Measurements from ENCODE around the gene GMDS. TPM values are rescaled to one million over a fixed set of nuclear protein-coding genes. Genes with fewer than 3 reads are reported as not detected.

The GMDS gene
- total RNA-seq, 1 experiment from 2014 or later: 31.1 TPM

- Mint-ChIP-seq H3K4me3 (ENCODE audit: unreplicated experiment) (no peak overlapping the region), H3K27ac (ENCODE audit: unreplicated experiment) (no peak overlapping the region), H3K9me3 (ENCODE audit: unreplicated experiment) (no peaks in the 10 kb centered on the region), H3K27me3 (ENCODE audit: insufficient read depth, unreplicated experiment) (no peaks in the 10 kb centered on the region), H3K36me3 (ENCODE audit: insufficient read depth, unreplicated experiment) (no peaks in the 10 kb centered on the region), H3K4me1 (ENCODE audit: low read depth, unreplicated experiment) (peaks cover 2% of the 10 kb centered on the region)
- Histone ChIP-seq H3K27me3 (replicated peaks; ENCODE audit: control insufficient read depth, insufficient read depth, low read length) (no peaks in the 10 kb centered on the region), H3K4me1 (no peaks in the 10 kb centered on the region), H3K36me3 (ENCODE audit: control insufficient read depth, insufficient read depth, low read length) (no peaks in the 10 kb centered on the region), H3K9me3 (no peaks in the 10 kb centered on the region), H3K4me3 (ENCODE audit: low read depth, low read length) (no peak overlapping the region)
- intact Hi-C loops (cut with micrococcal nuclease; ENCODE audit: unreplicated experiment): no loop called here
- POLR2A ChIA-PET: no interaction called here
- CTCF ChIA-PET: interaction anchor here (0.7 kb wide), 1 partner anchor 558 kb away, joined by 3 read pairs; no protein-coding TSS in a partner anchor
- no TSS peak for BruUV-seq (replicated peaks)
- no peak for TF ChIP-seq CTCF (IDR thresholded peaks at IDR 0.05; ENCODE audit: insufficient read depth in 1 of 2, low read depth in 1 of 2, low read length in 1 of 2, severe bottlenecking in 1 of 2, unreplicated experiment in 1 of 2)
- DNase-seq: no peak
Observed at GRCh38 chr6:1878330-1878729, 367.1 kb downstream of the GMDS start.

GRCh38 chr6:1873781-1874180 lies 371.6 kb downstream of the GMDS start:
- no peaks in the 10 kb centered on the region for H3K27me3 Mint-ChIP-seq (ENCODE audit: insufficient read depth, unreplicated experiment)
- no peaks in the 10 kb centered on the region for H3K27me3 ChIP-seq (replicated peaks; ENCODE audit: control insufficient read depth, insufficient read depth, low read length)
- no TSS peak for BruUV-seq (replicated peaks)
- H3K36me3 Mint-ChIP-seq (ENCODE audit: insufficient read depth, unreplicated experiment): no peaks in the 10 kb centered on the region
- H3K9me3 Mint-ChIP-seq (ENCODE audit: unreplicated experiment): no peaks in the 10 kb centered on the region
- H3K4me3 ChIP-seq (ENCODE audit: low read depth, low read length): no peak overlapping the region
- H3K9me3 ChIP-seq: no peaks in the 10 kb centered on the region
- no peak for DNase-seq
- no peak overlapping the region for H3K27ac Mint-ChIP-seq (ENCODE audit: unreplicated experiment)
- ChIA-PET CTCF (no interaction called here), POLR2A (no interaction called here)
- peaks cover 15% of the 10 kb centered on the region; the same call in 1 of the 2 replicates for H3K4me1 ChIP-seq
- no peak for TF ChIP-seq CTCF (IDR thresholded peaks at IDR 0.05; ENCODE audit: insufficient read depth in 1 of 2, low read depth in 1 of 2, low read length in 1 of 2, severe bottlenecking in 1 of 2, unreplicated experiment in 1 of 2)
- H3K4me1 Mint-ChIP-seq (ENCODE audit: low read depth, unreplicated experiment): peaks cover 15% of the 10 kb centered on the region
- no peak overlapping the region for H3K4me3 Mint-ChIP-seq (ENCODE audit: unreplicated experiment)
- H3K36me3 ChIP-seq (ENCODE audit: control insufficient read depth, insufficient read depth, low read length): no peaks in the 10 kb centered on the region
- intact Hi-C loops (cut with micrococcal nuclease; ENCODE audit: unreplicated experiment): no loop called here

GRCh38 chr6:1872649-1873131 lies 372.7 kb downstream of the GMDS start:
- CTCF ChIA-PET: no interaction called here

More at GRCh38 chr6:1872649-1873131, 372.7 kb downstream of the GMDS start:
- no peaks in the 10 kb centered on the region for H3K27me3 Mint-ChIP-seq (ENCODE audit: insufficient read depth, unreplicated experiment)
- POLR2A ChIA-PET: no interaction called here
- no peaks in the 10 kb centered on the region for H3K9me3 Mint-ChIP-seq (ENCODE audit: unreplicated experiment)
- peaks cover 15% of the 10 kb centered on the region for H3K4me1 Mint-ChIP-seq (ENCODE audit: low read depth, unreplicated experiment)
- BruUV-seq (replicated peaks): no TSS peak
- intact Hi-C loops (cut with micrococcal nuclease; ENCODE audit: unreplicated experiment): loop anchor here (1.0 kb wide), 1 partner anchor 8 kb away; no protein-coding TSS in a partner anchor
- H3K4me3 ChIP-seq (ENCODE audit: low read depth, low read length): no peak overlapping the region
- no peak overlapping the region for H3K27ac Mint-ChIP-seq (ENCODE audit: unreplicated experiment)
- DNase-seq: no peak
- no peak overlapping the region for H3K4me3 Mint-ChIP-seq (ENCODE audit: unreplicated experiment)
- peaks cover 15% of the 10 kb centered on the region; the same call in 1 of the 2 replicates for H3K4me1 ChIP-seq
- no peaks in the 10 kb centered on the region for H3K9me3 ChIP-seq
- no peaks in the 10 kb centered on the region for H3K27me3 ChIP-seq (replicated peaks; ENCODE audit: control insufficient read depth, insufficient read depth, low read length)
- no peaks in the 10 kb centered on the region for H3K36me3 Mint-ChIP-seq (ENCODE audit: insufficient read depth, unreplicated experiment)
- no peak for TF ChIP-seq CTCF (IDR thresholded peaks at IDR 0.05; ENCODE audit: insufficient read depth in 1 of 2, low read depth in 1 of 2, low read length in 1 of 2, severe bottlenecking in 1 of 2, unreplicated experiment in 1 of 2)
- H3K36me3 ChIP-seq (ENCODE audit: control insufficient read depth, insufficient read depth, low read length): no peaks in the 10 kb centered on the region

Data from Caco-2 (cell line).